ENCODE data around the gene TBC1D22A. TPM values are rescaled to one million over a fixed set of nuclear protein-coding genes. Genes with fewer than 3 reads are reported as not detected.

The TBC1D22A gene
- total and polyA plus RNA-seq, 10 of the 15 experiments (the other 5 are each of a cell fraction or from before 2014, with no cell fraction given) = 0.63 to 44.7 (median 27.4) TPM

GRCh38 chr22:47128622-47129215, 366.3 kb downstream of the TBC1D22A start:
- Histone ChIP-seq H3K4me3 (no peak overlapping the region), H3K36me3 (ENCODE audit: control insufficient read depth in 2 of 2, insufficient read depth in 2 of 2, low read length in 1 of 2) (peaks cover 0 to 1% of the 10 kb centered on the region in 2 experiments; a peak in 2 of 4 replicates), H3K9ac (ENCODE audit: control insufficient read depth, insufficient read depth, low read length) (no peak overlapping the region), H2AFZ (ENCODE audit: control insufficient read depth, low read depth, low read length) (no peak overlapping the region), H3K79me2 (ENCODE audit: control insufficient read depth, insufficient read depth, low read length) (no peaks in the 10 kb centered on the region), H4K20me1 (ENCODE audit: control insufficient read depth, insufficient read depth) (peaks cover 3% of the 10 kb centered on the region; the same call in 1 of the 2 replicates), H3K4me2 (ENCODE audit: control insufficient read depth, insufficient read depth) (no peak overlapping the region), H3K27ac (ENCODE audit: control insufficient read depth, insufficient read depth) (no peak overlapping the region), H3K4me1 (ENCODE audit: control insufficient read depth, insufficient read depth, low read length) (no peaks in the 10 kb centered on the region), H3K27me3 (replicated peaks in 1 of 2; ENCODE audit: control insufficient read depth in 2 of 2, insufficient read depth in 2 of 2, low read length in 1 of 2) (no peaks in the 10 kb centered on the region), H3K9me3 (replicated peaks; ENCODE audit: control insufficient read depth, insufficient read depth, low read length) (no peaks in the 10 kb centered on the region)
- intact Hi-C loops (cut with micrococcal nuclease; ENCODE audit: unreplicated experiment) = no loop called here
- 93% methylated on average over 21 of the region's 21 CpGs for WGBS (ENCODE audit: insufficient coverage, insufficient replicate concordance, low lambda C conversion rate, missing lambda C conversion rate)
- in situ Hi-C loops (cut with MboI) = no loop called here
- no peak for TF ChIP-seq IKZF1 (conservative IDR thresholded peaks at IDR 0.05)
- no peak for TF ChIP-seq CREM (IDR thresholded peaks at IDR 0.05; ENCODE audit: low read depth)
- TF ChIP-seq STAT1 (conservative IDR thresholded peaks at IDR 0.05) = no peak
- no peak for DNase-seq (ENCODE audit: low read depth, low spot score)
- RAD21 ChIA-PET (ENCODE audit: unreplicated experiment) = no interaction called here
- no peak for FAIRE-seq
- no TSS peak for BruUV-seq (replicated peaks)
- POLR2A ChIA-PET = no interaction called here
- SMC1A ChIA-PET (ENCODE audit: uncharacterized antibody, unreplicated experiment) = no interaction called here
- no peak for ATAC-seq
- CTCF ChIA-PET = no interaction called here

DNA sequence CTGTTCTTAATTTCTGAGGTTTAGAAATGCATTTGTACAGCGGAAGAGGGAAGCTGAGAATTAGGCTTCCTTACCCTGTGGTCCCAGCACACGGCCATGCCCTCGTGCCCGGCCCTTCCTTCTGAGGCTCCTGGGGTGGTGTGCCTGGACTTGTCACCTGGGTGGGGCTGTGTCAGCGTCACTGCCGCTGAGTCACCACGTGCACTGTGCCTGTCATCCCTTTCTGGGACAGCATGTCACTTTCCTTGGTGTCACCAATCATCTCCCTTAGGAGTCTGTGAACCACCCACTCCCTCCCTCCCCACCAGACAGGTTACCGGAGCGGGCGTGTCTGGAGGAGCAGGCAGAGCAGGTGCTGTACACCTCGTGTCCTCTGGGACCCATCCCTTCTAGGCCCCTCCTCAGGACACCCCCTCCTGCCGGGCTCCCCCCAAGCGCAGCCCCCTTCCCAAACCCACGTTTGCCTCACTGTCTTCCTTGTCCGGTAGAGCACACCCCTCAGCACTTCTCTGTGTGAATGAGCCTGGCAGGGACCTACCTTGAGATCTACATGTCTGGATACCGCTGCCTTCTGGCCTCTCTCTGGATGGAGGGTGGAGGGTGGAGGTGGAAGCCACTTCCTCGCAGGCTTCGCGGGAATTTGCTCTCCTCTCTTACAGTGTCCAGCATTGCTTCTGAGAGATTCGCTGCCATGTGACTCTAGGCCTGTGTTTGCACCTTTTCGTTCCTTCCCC, 367.6 kb downstream of the TBC1D22A start:
- H3K9me3 ChIP-seq (replicated peaks; ENCODE audit: control insufficient read depth, insufficient read depth, low read length) = no peaks in the 10 kb centered on the region
- ChIA-PET CTCF (no interaction called here), POLR2A (no interaction called here), RAD21 (ENCODE audit: unreplicated experiment) (no interaction called here), SMC1A (ENCODE audit: uncharacterized antibody, unreplicated experiment) (interaction anchor here (0.6 kb wide), 1 partner anchor 15 kb away, joined by 3 read pairs; no protein-coding TSS in a partner anchor)
- TF ChIP-seq, protein P1, sequence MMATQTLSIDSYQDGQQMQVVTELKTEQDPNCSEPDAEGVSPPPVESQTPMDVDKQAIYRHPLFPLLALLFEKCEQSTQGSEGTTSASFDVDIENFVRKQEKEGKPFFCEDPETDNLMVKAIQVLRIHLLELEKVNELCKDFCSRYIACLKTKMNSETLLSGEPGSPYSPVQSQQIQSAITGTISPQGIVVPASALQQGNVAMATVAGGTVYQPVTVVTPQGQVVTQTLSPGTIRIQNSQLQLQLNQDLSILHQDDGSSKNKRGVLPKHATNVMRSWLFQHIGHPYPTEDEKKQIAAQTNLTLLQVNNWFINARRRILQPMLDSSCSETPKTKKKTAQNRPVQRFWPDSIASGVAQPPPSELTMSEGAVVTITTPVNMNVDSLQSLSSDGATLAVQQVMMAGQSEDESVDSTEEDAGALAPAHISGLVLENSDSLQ (IDR thresholded peaks at IDR 0.05) = no peak
- TF ChIP-seq, protein P2, sequence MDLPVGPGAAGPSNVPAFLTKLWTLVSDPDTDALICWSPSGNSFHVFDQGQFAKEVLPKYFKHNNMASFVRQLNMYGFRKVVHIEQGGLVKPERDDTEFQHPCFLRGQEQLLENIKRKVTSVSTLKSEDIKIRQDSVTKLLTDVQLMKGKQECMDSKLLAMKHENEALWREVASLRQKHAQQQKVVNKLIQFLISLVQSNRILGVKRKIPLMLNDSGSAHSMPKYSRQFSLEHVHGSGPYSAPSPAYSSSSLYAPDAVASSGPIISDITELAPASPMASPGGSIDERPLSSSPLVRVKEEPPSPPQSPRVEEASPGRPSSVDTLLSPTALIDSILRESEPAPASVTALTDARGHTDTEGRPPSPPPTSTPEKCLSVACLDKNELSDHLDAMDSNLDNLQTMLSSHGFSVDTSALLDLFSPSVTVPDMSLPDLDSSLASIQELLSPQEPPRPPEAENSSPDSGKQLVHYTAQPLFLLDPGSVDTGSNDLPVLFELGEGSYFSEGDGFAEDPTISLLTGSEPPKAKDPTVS (IDR thresholded peaks at IDR 0.05; ENCODE audit: low read depth, low read length) = no peak
- TF ChIP-seq CBFB (IDR thresholded peaks at IDR 0.05; ENCODE audit: low read depth) (no peak), BCL3 (IDR thresholded peaks at IDR 0.05; ENCODE audit: borderline replicate concordance, insufficient read depth, low read depth, low read length, poor library complexity, severe bottlenecking) (peak; percentile 50), CHD2 (IDR thresholded peaks at IDR 0.05; ENCODE audit: borderline replicate concordance, low read depth, low read length) (no peak)
- ATAC-seq = no peak
- H3K4me3 ChIP-seq = no peak overlapping the region
- no peak overlapping the region for H3K4me2 ChIP-seq (ENCODE audit: control insufficient read depth, insufficient read depth)
- no TSS peak for BruUV-seq (replicated peaks)
- 89% methylated on average over 21 of the region's 21 CpGs for WGBS (ENCODE audit: insufficient coverage, insufficient replicate concordance, low lambda C conversion rate, missing lambda C conversion rate)
- H2AFZ ChIP-seq (ENCODE audit: control insufficient read depth, low read depth, low read length) = no peak overlapping the region
- H3K4me1 ChIP-seq (ENCODE audit: control insufficient read depth, insufficient read depth, low read length) = no peaks in the 10 kb centered on the region
- H3K27ac ChIP-seq (ENCODE audit: control insufficient read depth, insufficient read depth) = no peak overlapping the region
- no peak overlapping the region for H3K9ac ChIP-seq (ENCODE audit: control insufficient read depth, insufficient read depth, low read length)
- H3K79me2 ChIP-seq (ENCODE audit: control insufficient read depth, insufficient read depth, low read length) = no peaks in the 10 kb centered on the region
- no peaks in the 10 kb centered on the region for H3K27me3 ChIP-seq (replicated peaks in 1 of 2; ENCODE audit: control insufficient read depth in 2 of 2, insufficient read depth in 2 of 2, low read length in 1 of 2)
- peaks cover 3% of the 10 kb centered on the region; the same call in 1 of the 2 replicates for H4K20me1 ChIP-seq (ENCODE audit: control insufficient read depth, insufficient read depth)
- intact Hi-C loops (cut with micrococcal nuclease; ENCODE audit: unreplicated experiment) (no loop called here), in situ Hi-C loops (cut with MboI) (no loop called here)
- no peak for DNase-seq (ENCODE audit: low read depth, low spot score)
- FAIRE-seq = no peak
- H3K36me3 ChIP-seq (ENCODE audit: control insufficient read depth in 2 of 2, insufficient read depth in 2 of 2, low read length in 1 of 2) = peaks cover 0 to 1% of the 10 kb centered on the region in 2 experiments; a peak in 2 of 4 replicates

Data from GM12878 (cell line).